GM12864 (cell line): ENCODE data around the gene WDR90.

Experiments
- DNase-seq: peaks from one replicate; pipeline ENCODE4 v3.0.0-alpha.2; 2011; ENCODE audit warnings: low read depth
- H3K4me3 ChIP-seq: 2 replicates; pipeline ENCODE4 v1.5.1; 2011; ENCODE audit warnings: mild to moderate bottlenecking, low read depth, low read length, control low read depth
- CTCF ChIP-seq: IDR thresholded peaks from 2 replicates; pipeline ENCODE4 v1.5.1; 2011; ENCODE audit warnings: low read depth, mild to moderate bottlenecking, moderate library complexity, low read length, control low read depth, inconsistent platforms; ENCODE audit errors: missing control alignments

The WDR90 gene

DNA sequence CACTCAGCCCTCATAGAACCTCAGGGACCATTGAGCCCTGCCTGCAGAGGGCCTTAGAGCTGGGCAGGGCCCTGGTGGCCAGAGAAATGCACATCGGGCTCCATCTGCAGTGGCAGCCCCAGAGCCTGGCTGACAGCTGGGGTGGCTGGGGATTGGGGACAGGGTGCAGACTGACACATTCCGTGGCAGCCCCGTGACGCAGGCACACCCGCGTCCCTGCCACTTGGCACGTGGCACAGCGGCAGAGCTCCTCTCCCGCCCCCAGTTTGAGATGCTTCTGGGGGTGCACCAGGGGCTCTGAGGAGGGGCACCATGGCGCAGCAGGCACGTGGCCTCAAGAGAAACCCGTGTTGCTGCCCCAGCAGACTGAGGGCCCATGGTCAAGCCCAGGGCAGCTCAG, 54.2 kb downstream of the WDR90 start:
- no peak for TF ChIP-seq CTCF
- DNase-seq: no peak
- H3K4me3 ChIP-seq: no peak overlapping the region

DNA sequence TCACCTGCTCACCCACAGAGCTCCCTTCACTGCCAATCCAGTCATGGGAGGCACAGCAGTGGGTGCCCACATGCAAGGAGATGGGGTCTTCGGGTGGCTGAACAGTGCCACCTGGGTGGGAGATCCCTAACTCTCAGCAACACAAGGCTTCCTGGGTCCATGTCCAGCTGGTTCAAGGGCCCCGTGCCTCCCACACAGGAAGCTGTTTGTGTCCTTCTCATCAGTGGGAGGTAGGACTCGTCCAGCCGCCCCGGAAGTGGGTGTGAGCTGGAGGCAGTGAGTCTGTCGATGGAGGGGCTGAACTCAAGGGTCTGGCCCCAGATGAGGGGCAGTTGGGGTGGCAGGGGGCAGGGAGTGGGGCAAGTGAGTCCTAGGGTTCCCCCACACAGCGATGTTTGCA, 54.9 kb downstream of the WDR90 start:
- TF ChIP-seq CTCF: no peak
- H3K4me3 ChIP-seq: no peak overlapping the region
- no peak for DNase-seq

GRCh38 chr16:704552-705380, 55.6 kb downstream of the WDR90 start:
- no peak overlapping the region for H3K4me3 ChIP-seq
- DNase-seq: no peak
- no peak for TF ChIP-seq CTCF

GRCh38 chr16:705431-706188, 56.4 kb downstream of the WDR90 start, which contains the start of gene FBXL16:
Gene FBXL16 (minus strand): TSS chr16:705801. CDS start chr16:697405, 8,396 bp downstream.
- no peak within 1 kb of the TSS for H3K4me3 ChIP-seq
- no peak for TF ChIP-seq CTCF
- no peak for DNase-seq

DNA sequence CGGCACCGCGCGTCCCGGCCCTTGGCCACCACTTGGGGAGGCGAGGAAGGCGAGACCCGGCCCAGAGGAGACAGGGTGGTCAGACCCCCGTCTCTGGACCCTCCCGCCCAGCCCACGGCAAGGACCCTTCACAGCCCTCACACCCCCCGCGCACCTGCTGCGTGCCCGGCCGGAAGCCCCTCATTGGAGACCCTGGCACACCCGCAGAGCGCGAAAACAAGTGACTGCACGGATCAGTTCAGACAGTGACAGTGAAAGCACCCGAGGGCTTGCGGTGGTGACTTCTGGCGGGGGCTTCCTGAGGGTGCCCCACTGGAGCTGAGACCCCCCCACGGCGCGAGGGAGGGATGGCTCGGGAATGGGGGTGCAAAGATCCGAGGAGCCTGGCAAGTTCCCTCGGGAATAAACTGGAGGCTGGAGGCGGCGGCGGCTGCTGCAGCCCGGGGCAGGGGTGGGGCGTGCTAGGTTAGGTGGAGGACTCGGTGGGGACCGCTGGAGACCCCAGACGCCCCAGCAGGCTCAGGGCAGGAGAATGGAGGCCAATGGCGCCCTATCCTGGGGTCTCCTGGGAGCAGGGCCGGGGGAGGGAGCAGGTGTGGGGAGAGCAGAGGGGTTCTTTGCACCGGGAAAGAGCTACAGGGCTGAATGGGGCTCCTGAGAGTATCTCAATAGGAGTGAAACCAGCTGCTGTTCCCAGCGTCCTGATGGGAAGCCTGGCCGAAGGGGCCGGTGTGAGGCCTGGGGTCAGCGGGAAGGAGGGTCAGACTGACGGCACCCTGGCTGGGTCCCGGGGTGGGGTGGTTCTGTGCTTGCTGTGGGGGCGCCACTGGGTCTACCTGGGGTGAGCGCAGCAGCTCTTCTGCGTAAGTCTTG, 57.3 kb downstream of the WDR90 start:
- DNase-seq: no peak
- no peak for TF ChIP-seq CTCF
- no peak overlapping the region for H3K4me3 ChIP-seq

DNA sequence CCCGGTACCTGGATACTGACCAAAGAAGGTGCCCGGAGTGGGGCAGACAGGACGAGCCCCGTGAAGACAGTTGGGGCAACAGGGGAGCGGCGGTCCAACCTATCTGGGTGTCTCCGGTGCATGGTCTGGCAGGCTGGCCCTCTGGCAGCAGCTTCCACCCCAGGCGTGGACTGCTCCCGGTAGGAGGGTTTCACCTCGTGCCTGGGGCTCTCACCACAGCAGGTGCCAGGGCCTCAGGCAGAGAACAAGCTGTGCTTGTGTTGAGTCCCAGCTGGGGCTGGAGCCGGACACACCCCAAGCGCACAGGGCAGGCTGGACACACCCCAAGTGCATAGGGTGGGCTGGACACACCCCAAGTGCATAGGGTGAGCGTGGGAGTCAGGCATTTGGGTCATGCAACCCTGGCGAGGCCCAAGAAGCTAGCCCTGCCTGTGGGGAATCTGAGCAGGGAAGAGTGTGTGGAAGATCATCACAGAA, 57.9 kb downstream of the WDR90 start:
- no peak for DNase-seq
- H3K4me3 ChIP-seq: no peak overlapping the region
- no peak for TF ChIP-seq CTCF
